AG09309 (cell line): ENCODE data around the gene NCK1.
A peak's percentile ranks its signal among the peaks of the same experiment; 100 is the strongest.

ENCODE experiments used
- DNase-seq: peaks from one replicate; pipeline ENCODE4 v3.0.0-alpha.2; 2010; ENCODE audit warnings: low read depth
- H3K4me3 ChIP-seq: 2 replicates; pipeline ENCODE4 v1.5.1; 2011; ENCODE audit warnings: mild to moderate bottlenecking, low read depth, low read length, moderate library complexity; ENCODE audit not compliant: control insufficient read depth
- CTCF ChIP-seq: IDR thresholded peaks from 2 replicates; pipeline ENCODE4 v1.5.1; 2011; ENCODE audit warnings: mild to moderate bottlenecking, low read depth, low read length, inconsistent platforms; ENCODE audit not compliant: insufficient read depth, control insufficient read depth; ENCODE audit errors: missing control alignments

NCK1 gene

GRCh38 chr3:136992115-136992514, 130.1 kb downstream of the NCK1 start:
- DNase-seq = no peak
- no peak for TF ChIP-seq CTCF

GRCh38 chr3:136994772-136995516, 132.9 kb downstream of the NCK1 start:
- no peak for TF ChIP-seq CTCF
- H3K4me3 ChIP-seq = no peak overlapping the region
- peak; percentile 96 for DNase-seq

More at GRCh38 chr3:136992115-136992514, 130.1 kb downstream of the NCK1 start:
- no peak overlapping the region for H3K4me3 ChIP-seq

GRCh38 chr3:136995652-136996051, 133.6 kb downstream of the NCK1 start:
- TF ChIP-seq CTCF = no peak
- H3K4me3 ChIP-seq = no peak overlapping the region
- DNase-seq = no peak
